HepG2 (cell line): ENCODE data around the gene SLC5A6. TPM values are rescaled to one million over a fixed set of nuclear protein-coding genes. Genes with fewer than 3 reads are reported as not detected.
A peak's percentile ranks its signal among the peaks of the same experiment; 100 is the strongest.

ENCODE experiments used
- ASH2L ChIP-seq: fragments of 300-600, 200-600 bp; sonication (generic); IDR thresholded peaks from 2 replicates; pipeline ENCODE4 v1.7.0; 2017; ENCODE audit warnings: low read depth, mild to moderate bottlenecking, moderate library complexity, mixed read lengths, low read length; ENCODE audit not compliant: insufficient read length
- FOXO1 ChIP-seq: sonication (generic); formaldehyde crosslinking; IDR thresholded peaks from 2 replicates; pipeline ENCODE4 v1.4.0; 2020; ENCODE audit warnings: missing genetic modification reagents
- GPN1 ChIP-seq: sonication (generic); formaldehyde crosslinking; IDR thresholded peaks from 2 replicates; pipeline ENCODE4 v1.5.1; 2020; ENCODE audit warnings: missing genetic modification reagents, borderline replicate concordance
- MAX ChIP-seq: IDR thresholded peaks from 2 replicates; pipeline ENCODE4 v1.6.1; 2012; ENCODE audit warnings: inconsistent platforms
- MLXIP ChIP-seq: sonication (generic); formaldehyde crosslinking; IDR thresholded peaks from 2 replicates; pipeline ENCODE4 v1.9.0; 2021; ENCODE audit warnings: missing genetic modification reagents, borderline replicate concordance
- PAF1 ChIP-seq: IDR thresholded peaks from 2 replicates; pipeline ENCODE4 v1.6.1; 2016; ENCODE audit warnings: missing genetic modification reagents, missing compliant biosample characterization
- PATZ1 ChIP-seq: sonication (generic); formaldehyde crosslinking; IDR thresholded peaks from 2 replicates; pipeline ENCODE4 v1.4.0; 2020; ENCODE audit warnings: missing genetic modification reagents
- SIX4 ChIP-seq: sonication (generic); formaldehyde crosslinking; IDR thresholded peaks from 2 replicates; pipeline ENCODE4 v1.4.0; 2020; ENCODE audit warnings: missing genetic modification reagents
- ZNF550 ChIP-seq: sonication (generic); formaldehyde crosslinking; IDR thresholded peaks from 2 replicates; pipeline ENCODE4 v1.4.0; 2020; ENCODE audit warnings: mild to moderate bottlenecking, missing genetic modification reagents, borderline replicate concordance
- ZNF557 ChIP-seq: sonication (generic); formaldehyde crosslinking; IDR thresholded peaks from 2 replicates; pipeline ENCODE4 v1.4.0; 2020; ENCODE audit warnings: missing genetic modification reagents
- ZNF615 ChIP-seq: sonication (generic); formaldehyde crosslinking; IDR thresholded peaks from 2 replicates; pipeline ENCODE4 v1.5.0; 2020; ENCODE audit warnings: mild to moderate bottlenecking, missing genetic modification reagents, borderline replicate concordance
- ZNF674 ChIP-seq: sonication (generic); formaldehyde crosslinking; IDR thresholded peaks from 2 replicates; pipeline ENCODE4 v1.5.0; 2020; ENCODE audit warnings: low read depth, mild to moderate bottlenecking, missing genetic modification reagents
- polyA plus RNA-seq, 8 experiments: library from polyadenylated mRNA; depleted of rRNA in 3 of 8; stranded (reverse) in 7 of 8; unstranded in 1 of 8; fragments of >200 nt; fragmentation: Illumina TruSeq in 4 of 8; extraction: Trizol in 4 of 8; gene quantifications; 2 replicates each; pipeline versions ENCODE4 v1.2.1 to v1.2.3, GENCODE V29; 2011 to 2016; ENCODE audit warnings: low read depth in 4 of 8, missing spikeins in 1 of 8, mixed read lengths in 1 of 8; ENCODE audit not compliant: insufficient read depth in 1 of 8
- total RNA-seq, 5 experiments: library from RNA; depleted of rRNA; stranded (reverse); fragments of >200 nt; fragmentation: Illumina TruSeq; extraction: Trizol; gene quantifications; 2 replicates each; pipeline ENCODE4 v1.2.3, GENCODE V29; 2016; ENCODE audit warnings: low read depth in 1 of 5
- TF ChIP-seq, protein P1 (sequence below): sonication (generic); formaldehyde crosslinking; IDR thresholded peaks from 2 replicates; pipeline ENCODE4 v1.4.0; 2020; ENCODE audit warnings: mild to moderate bottlenecking, low read depth, missing genetic modification reagents
- TF ChIP-seq, protein P2 (sequence below): sonication (generic); formaldehyde crosslinking; IDR thresholded peaks from 2 replicates; pipeline ENCODE4 v1.5.0; 2020; ENCODE audit warnings: mild to moderate bottlenecking, missing genetic modification reagents
- TF ChIP-seq, protein P3 (sequence below): sonication (generic); formaldehyde crosslinking; IDR thresholded peaks from 2 replicates; pipeline ENCODE4 v1.8.0; 2022; ENCODE audit warnings: missing genetic modification reagents, mild to moderate bottlenecking, borderline replicate concordance
- TF ChIP-seq, protein P4 (sequence below): IDR thresholded peaks from 2 replicates; pipeline ENCODE4 v1.6.1; 2016; ENCODE audit warnings: missing compliant biosample characterization, missing genetic modification reagents, borderline replicate concordance

Gene SLC5A6
- total and polyA plus RNA-seq, 2 of the 13 experiments (the other 11 are each of a cell fraction or from before 2014, with no cell fraction given): 135 to 417 TPM

DNA sequence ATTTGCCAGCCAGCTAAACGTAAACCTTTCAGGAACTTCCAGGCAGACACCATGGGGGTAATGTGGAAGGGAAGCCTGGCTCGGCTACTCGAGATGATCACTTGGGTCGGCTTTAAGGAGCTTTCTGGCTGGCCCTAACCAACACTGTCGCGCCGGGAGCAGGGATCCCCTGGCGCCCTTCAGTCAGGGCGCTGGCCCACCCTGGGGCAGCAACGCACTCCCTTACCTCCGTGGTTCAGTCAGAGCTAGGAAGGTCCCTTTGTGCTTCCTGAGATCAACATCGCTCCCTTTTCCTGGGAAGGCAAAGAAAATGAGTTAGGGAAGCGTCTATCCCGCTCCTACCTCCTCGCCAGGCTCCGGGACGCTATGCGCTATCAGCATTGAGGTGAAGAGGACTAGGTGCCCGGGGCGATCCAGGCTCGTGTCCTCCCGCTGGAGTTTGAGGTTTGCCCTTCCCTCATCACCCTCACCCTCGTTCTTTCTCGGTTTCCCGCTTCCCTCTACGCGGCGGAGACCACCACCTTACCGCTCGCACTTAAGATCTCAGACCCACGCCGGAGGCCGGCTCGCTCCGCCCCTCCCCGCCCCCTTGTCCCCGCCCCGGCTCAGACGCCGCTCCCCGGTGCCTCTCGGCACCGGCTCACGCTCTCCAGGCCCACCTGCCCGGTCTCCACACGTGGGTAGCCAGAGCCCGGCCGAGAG is 676 bp downstream of the SLC5A6 start (continued):
- TF ChIP-seq MLXIP: no peak
- TF ChIP-seq GPN1: no peak
- no peak for TF ChIP-seq ZNF615 (CRISPR knock-in tag)
- no peak for TF ChIP-seq SIX4
- TF ChIP-seq, protein P1, sequence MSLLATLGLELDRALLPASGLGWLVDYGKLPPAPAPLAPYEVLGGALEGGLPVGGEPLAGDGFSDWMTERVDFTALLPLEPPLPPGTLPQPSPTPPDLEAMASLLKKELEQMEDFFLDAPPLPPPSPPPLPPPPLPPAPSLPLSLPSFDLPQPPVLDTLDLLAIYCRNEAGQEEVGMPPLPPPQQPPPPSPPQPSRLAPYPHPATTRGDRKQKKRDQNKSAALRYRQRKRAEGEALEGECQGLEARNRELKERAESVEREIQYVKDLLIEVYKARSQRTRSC (CRISPR knock-in tag): peak; percentile 3; the same call in 1 of the 2 replicates
- TF ChIP-seq, protein P2, sequence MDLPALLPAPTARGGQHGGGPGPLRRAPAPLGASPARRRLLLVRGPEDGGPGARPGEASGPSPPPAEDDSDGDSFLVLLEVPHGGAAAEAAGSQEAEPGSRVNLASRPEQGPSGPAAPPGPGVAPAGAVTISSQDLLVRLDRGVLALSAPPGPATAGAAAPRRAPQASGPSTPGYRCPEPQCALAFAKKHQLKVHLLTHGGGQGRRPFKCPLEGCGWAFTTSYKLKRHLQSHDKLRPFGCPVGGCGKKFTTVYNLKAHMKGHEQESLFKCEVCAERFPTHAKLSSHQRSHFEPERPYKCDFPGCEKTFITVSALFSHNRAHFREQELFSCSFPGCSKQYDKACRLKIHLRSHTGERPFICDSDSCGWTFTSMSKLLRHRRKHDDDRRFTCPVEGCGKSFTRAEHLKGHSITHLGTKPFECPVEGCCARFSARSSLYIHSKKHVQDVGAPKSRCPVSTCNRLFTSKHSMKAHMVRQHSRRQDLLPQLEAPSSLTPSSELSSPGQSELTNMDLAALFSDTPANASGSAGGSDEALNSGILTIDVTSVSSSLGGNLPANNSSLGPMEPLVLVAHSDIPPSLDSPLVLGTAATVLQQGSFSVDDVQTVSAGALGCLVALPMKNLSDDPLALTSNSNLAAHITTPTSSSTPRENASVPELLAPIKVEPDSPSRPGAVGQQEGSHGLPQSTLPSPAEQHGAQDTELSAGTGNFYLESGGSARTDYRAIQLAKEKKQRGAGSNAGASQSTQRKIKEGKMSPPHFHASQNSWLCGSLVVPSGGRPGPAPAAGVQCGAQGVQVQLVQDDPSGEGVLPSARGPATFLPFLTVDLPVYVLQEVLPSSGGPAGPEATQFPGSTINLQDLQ (CRISPR knock-in tag): no peak
- no peak for TF ChIP-seq ZNF550 (CRISPR knock-in tag)
- TF ChIP-seq ZNF557: no peak
- TF ChIP-seq FOXO1: no peak
- TF ChIP-seq ZNF674 (CRISPR knock-in tag): no peak
- TF ChIP-seq MAX: peak; percentile 83
- TF ChIP-seq, protein P3, sequence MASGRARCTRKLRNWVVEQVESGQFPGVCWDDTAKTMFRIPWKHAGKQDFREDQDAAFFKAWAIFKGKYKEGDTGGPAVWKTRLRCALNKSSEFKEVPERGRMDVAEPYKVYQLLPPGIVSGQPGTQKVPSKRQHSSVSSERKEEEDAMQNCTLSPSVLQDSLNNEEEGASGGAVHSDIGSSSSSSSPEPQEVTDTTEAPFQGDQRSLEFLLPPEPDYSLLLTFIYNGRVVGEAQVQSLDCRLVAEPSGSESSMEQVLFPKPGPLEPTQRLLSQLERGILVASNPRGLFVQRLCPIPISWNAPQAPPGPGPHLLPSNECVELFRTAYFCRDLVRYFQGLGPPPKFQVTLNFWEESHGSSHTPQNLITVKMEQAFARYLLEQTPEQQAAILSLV (CRISPR knock-in tag): 0 out of 2 replicates have a peak, but pooled peaks have one; percentile 11
- no peak for TF ChIP-seq PAF1 (CRISPR knock-in tag)
- TF ChIP-seq, protein P4, sequence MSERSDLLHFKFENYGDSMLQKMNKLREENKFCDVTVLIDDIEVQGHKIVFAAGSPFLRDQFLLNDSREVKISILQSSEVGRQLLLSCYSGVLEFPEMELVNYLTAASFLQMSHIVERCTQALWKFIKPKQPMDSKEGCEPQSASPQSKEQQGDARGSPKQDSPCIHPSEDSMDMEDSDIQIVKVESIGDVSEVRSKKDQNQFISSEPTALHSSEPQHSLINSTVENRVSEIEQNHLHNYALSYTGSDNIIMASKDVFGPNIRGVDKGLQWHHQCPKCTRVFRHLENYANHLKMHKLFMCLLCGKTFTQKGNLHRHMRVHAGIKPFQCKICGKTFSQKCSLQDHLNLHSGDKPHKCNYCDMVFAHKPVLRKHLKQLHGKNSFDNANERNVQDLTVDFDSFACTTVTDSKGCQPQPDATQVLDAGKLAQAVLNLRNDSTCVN: peak; percentile 69; the same call in 1 of the 2 replicates
- peak; percentile 29; the same call in 1 of the 2 replicates for TF ChIP-seq PATZ1
- TF ChIP-seq ASH2L: no peak
